GM20000 (cell line): ENCODE data around the gene CCBE1.

Experiments used
- DNase-seq: peaks from one replicate; pipeline ENCODE4 v3.0.0; 2012; ENCODE audit warnings: low spot score
- CTCF ChIP-seq: IDR thresholded peaks from 2 replicates; pipeline ENCODE4 v1.5.1; 2012; ENCODE audit warnings: mild to moderate bottlenecking, control low read depth; ENCODE audit errors: extremely low read depth, missing control alignments

CCBE1 gene

GRCh38 chr18:59616501-59616900 lies 80.7 kb downstream of the CCBE1 start:
- DNase-seq: no peak
- no peak for TF ChIP-seq CTCF

GRCh38 chr18:59613903-59614302 lies 83.3 kb downstream of the CCBE1 start:
- DNase-seq: no peak
- TF ChIP-seq CTCF: no peak

- no peak for DNase-seq
- TF ChIP-seq CTCF: no peak
These were observed 84.8 kb downstream of the CCBE1 start for GRCh38 chr18:59612381-59612780.

- TF ChIP-seq CTCF: no peak
- no peak for DNase-seq
These were observed 86.6 kb downstream of the CCBE1 start for GRCh38 chr18:59610546-59611140.

- DNase-seq: no peak
- no peak for TF ChIP-seq CTCF
These were observed 87.6 kb downstream of the CCBE1 start for GRCh38 chr18:59609654-59610053.

GRCh38 chr18:59607471-59607870 lies 89.8 kb downstream of the CCBE1 start:
- DNase-seq: no peak
- TF ChIP-seq CTCF: no peak

GRCh38 chr18:59607078-59607379 lies 90.2 kb downstream of the CCBE1 start:
- no peak for DNase-seq
- TF ChIP-seq CTCF: no peak
